Right lung (tissue), 5 donors: Measurements from ENCODE around the gene SEL1L3. TPM values are rescaled to one million over a fixed set of nuclear protein-coding genes. Genes with fewer than 3 reads are reported as not detected.

Experiments
- DNase-seq, 2 donors: peaks; one replicate each; pipeline ENCODE4 v3.0.0-alpha.2; 2013
- polyA plus RNA-seq, 5 donors: library from polyadenylated mRNA; unstranded; fragments of 120-200 nt; gene quantifications; one replicate each; pipeline versions ENCODE4 v1.2.1 to v1.2.3, GENCODE V29; 2013; ENCODE audit warnings: inconsistent platforms in 1 of 5, low replicate concordance in 1 of 5; ENCODE audit not compliant: insufficient read length in 5 of 5, insufficient read depth in 1 of 5

Gene SEL1L3
- polyA plus RNA-seq, 5 donors, result 84.6 to 182 (median 136) TPM

- no peak for DNase-seq
Observed at GRCh38 chr4:25821267-25821666, 41.5 kb downstream of the SEL1L3 start.

GRCh38 chr4:25818876-25819275, 43.9 kb downstream of the SEL1L3 start:
- no peak for DNase-seq

- no peak for DNase-seq
Observed at GRCh38 chr4:25818371-25818871, 44.4 kb downstream of the SEL1L3 start.

GRCh38 chr4:25817059-25817681, 45.6 kb downstream of the SEL1L3 start:
- DNase-seq, result no peak

GRCh38 chr4:25816591-25817058, 46.2 kb downstream of the SEL1L3 start:
- no peak for DNase-seq

GRCh38 chr4:25815586-25815985, 47.2 kb downstream of the SEL1L3 start:
- no peak for DNase-seq

GRCh38 chr4:25814301-25815136, 48.3 kb downstream of the SEL1L3 start:
- DNase-seq, result no peak

GRCh38 chr4:25813448-25814106, 49.2 kb downstream of the SEL1L3 start:
- DNase-seq, result no peak

GRCh38 chr4:25811841-25812240, 50.9 kb downstream of the SEL1L3 start:
- no peak for DNase-seq

- no peak for DNase-seq
Observed at GRCh38 chr4:25811374-25811690, 51.5 kb downstream of the SEL1L3 start.

- DNase-seq, result no peak
Observed at GRCh38 chr4:25810461-25811373, 52.1 kb downstream of the SEL1L3 start.

- DNase-seq, result no peak
Observed at GRCh38 chr4:25809996-25810395, 52.8 kb downstream of the SEL1L3 start.

GRCh38 chr4:25807102-25807728, 55.6 kb downstream of the SEL1L3 start:
- DNase-seq, result no peak

- no peak for DNase-seq
Observed at GRCh38 chr4:25805255-25805860, 57.4 kb downstream of the SEL1L3 start.

- DNase-seq, result no peak
Observed at GRCh38 chr4:25803720-25804225, 59.0 kb downstream of the SEL1L3 start.

- DNase-seq, result no peak
Observed at GRCh38 chr4:25801594-25801993, 61.2 kb downstream of the SEL1L3 start.

GRCh38 chr4:25800245-25800644, 62.5 kb downstream of the SEL1L3 start:
- no peak for DNase-seq

GRCh38 chr4:25799522-25799921, 63.3 kb downstream of the SEL1L3 start:
- no peak for DNase-seq

- DNase-seq, result no peak
Observed at GRCh38 chr4:25797136-25797535, 65.7 kb downstream of the SEL1L3 start.
